IMR-90 (cell line): ENCODE data around the gene FOXO4. TPM values are rescaled to one million over a fixed set of nuclear protein-coding genes. Genes with fewer than 3 reads are reported as not detected.

ENCODE experiments used
- ATAC-seq: fragments of 200-7000 bp; cut with Tn5 transposase; 2 replicates; pipeline ENCODE4 v1.9.1; 2020; ENCODE audit warnings: low read depth, mild to moderate bottlenecking, moderate library complexity
- BruUV-seq: library from RNA; stranded (reverse); fragments of 400-500 nt; replicated peaks from 2 replicates; lab custom pipeline; 2021; lab: Mats Ljungman, UMichigan
- CTCF ChIA-PET: fragments of 300-600 bp; formaldehyde crosslinking; extraction: SDS; loops from one replicate; lab custom pipeline; 2021; ENCODE audit warnings: antibody characterized with exemption; lab: Yijun Ruan, JAX
- POLR2A ChIA-PET: fragments of 300-600 bp; sonication (Branson Sonifier 250); formaldehyde crosslinking; loops from one replicate; lab custom pipeline; 2022; ENCODE audit warnings: antibody characterized with exemption; ENCODE audit not compliant: unreplicated experiment; lab: Charles Lee
- DNase-seq: peaks from one replicate; pipeline ENCODE4 v3.0.0; 2013
- H2AFZ ChIP-seq: replicated peaks from 2 replicates; pipeline ENCODE3; 2013; ENCODE audit warnings: low read length, mild to moderate bottlenecking; ENCODE audit not compliant: poor library complexity
- H2AK5ac ChIP-seq: 2 replicates; pipeline ENCODE4 v1.6.1; 2013; ENCODE audit warnings: low read depth, low read length, inconsistent platforms
- H2AK9ac ChIP-seq: replicated peaks from 2 replicates; pipeline ENCODE3; 2013; ENCODE audit warnings: mild to moderate bottlenecking, low read depth, low read length, moderate library complexity; ENCODE audit not compliant: poor library complexity
- H2BK120ac ChIP-seq: 2 replicates; pipeline ENCODE4 v1.6.1; 2013; ENCODE audit warnings: low read depth, low read length, inconsistent platforms
- H2BK15ac ChIP-seq: 3 replicates; pipeline ENCODE4 v1.6.1; 2013; ENCODE audit warnings: low read depth, low read length, inconsistent platforms
- H2BK20ac ChIP-seq: 2 replicates; pipeline ENCODE4 v1.6.1; 2013; ENCODE audit warnings: low read depth, mild to moderate bottlenecking, inconsistent platforms, low read length, moderate library complexity
- H2BK5ac ChIP-seq: 2 replicates; pipeline ENCODE4 v1.6.1; 2013; ENCODE audit warnings: mild to moderate bottlenecking, low read depth, low read length, inconsistent platforms; ENCODE audit not compliant: poor library complexity, severe bottlenecking
- H3K14ac ChIP-seq: replicated peaks from 2 replicates; pipeline ENCODE4 v1.6.1; 2013; ENCODE audit warnings: low read depth, low read length, inconsistent platforms
- H3K18ac ChIP-seq: 2 replicates; pipeline ENCODE4 v1.6.1; 2013; ENCODE audit warnings: low read depth, low read length, control low read depth
- H3K23ac ChIP-seq: 2 replicates; pipeline ENCODE4 v1.6.1; 2013; ENCODE audit warnings: low read depth, low read length, inconsistent platforms
- H3K27ac ChIP-seq: 2 replicates; pipeline ENCODE4 v1.5.1; 2013; ENCODE audit warnings: mild to moderate bottlenecking, control low read depth, low read length; ENCODE audit not compliant: insufficient read depth
- H3K27me3 ChIP-seq: 2 replicates; pipeline ENCODE4 v1.6.1; 2013; ENCODE audit warnings: low read length; ENCODE audit not compliant: control insufficient read depth, insufficient read depth
- H3K36me3 ChIP-seq: 2 replicates; pipeline ENCODE4 v1.6.1; 2013; ENCODE audit warnings: low read length, mixed read lengths; ENCODE audit not compliant: control insufficient read depth, insufficient read depth
- H3K4ac ChIP-seq: 2 replicates; pipeline ENCODE4 v1.6.1; 2013; ENCODE audit warnings: low read depth, low read length, inconsistent platforms
- H3K4me1 ChIP-seq: 2 replicates; pipeline ENCODE4 v1.6.1; 2013; ENCODE audit warnings: low read length, mixed read lengths; ENCODE audit not compliant: control insufficient read depth, insufficient read depth
- H3K4me2 ChIP-seq: 2 replicates; pipeline ENCODE4 v1.6.1; 2013; ENCODE audit warnings: low read depth, mild to moderate bottlenecking, control low read depth, low read length, moderate library complexity
- H3K4me3 ChIP-seq: 2 replicates; pipeline ENCODE4 v1.5.1; 2013; ENCODE audit warnings: low read depth, mild to moderate bottlenecking, control low read depth, low read length, moderate library complexity; ENCODE audit not compliant: insufficient read depth
- H3K56ac ChIP-seq: 2 replicates; pipeline ENCODE4 v1.6.1; 2013; ENCODE audit warnings: low read length, inconsistent platforms; ENCODE audit not compliant: insufficient read depth; ENCODE audit errors: extremely low read depth
- H3K79me1 ChIP-seq, 2 experiments: 2 replicates each; pipeline ENCODE4 v1.6.1; 2013; ENCODE audit warnings: low read length in 2 of 2, inconsistent platforms in 1 of 2, low read depth in 1 of 2
- H3K9ac ChIP-seq: 2 replicates; pipeline ENCODE4 v1.6.1; 2013; ENCODE audit warnings: low read depth, low read length, control low read depth
- H3K9me1 ChIP-seq: 2 replicates; pipeline ENCODE4 v1.6.1; 2013; ENCODE audit warnings: low read length, inconsistent platforms; ENCODE audit not compliant: insufficient read depth
- H3K9me3 ChIP-seq: 2 replicates; pipeline ENCODE4 v1.6.1; 2013; ENCODE audit warnings: low read length; ENCODE audit not compliant: control insufficient read depth, insufficient read depth
- H4K20me1 ChIP-seq: 2 replicates; pipeline ENCODE4 v1.6.1; 2013; ENCODE audit warnings: low read length, inconsistent platforms; ENCODE audit not compliant: insufficient read depth
- H4K5ac ChIP-seq: 2 replicates; pipeline ENCODE4 v1.6.1; 2013; ENCODE audit warnings: mild to moderate bottlenecking, low read depth, low read length, control low read depth
- H4K8ac ChIP-seq, 2 experiments: 2 replicates each; pipeline ENCODE4 v1.6.1; 2013; ENCODE audit warnings: low read depth in 2 of 2, low read length in 2 of 2, control low read depth in 1 of 2, inconsistent platforms in 1 of 2
- H4K91ac ChIP-seq: 2 replicates; pipeline ENCODE4 v1.6.1; 2013; ENCODE audit warnings: low read depth, low read length, inconsistent platforms; ENCODE audit not compliant: insufficient read depth
- FOS ChIP-seq: fragments of 150-350 bp; IDR thresholded peaks from 2 replicates; pipeline ENCODE4 v1.6.1; 2016; ENCODE audit warnings: low read depth, low read length
- MAZ ChIP-seq: IDR thresholded peaks from 2 replicates; pipeline ENCODE4 v1.6.1; 2012; ENCODE audit warnings: low read depth, mild to moderate bottlenecking, low read length, improper control_type of control experiment, moderate library complexity, borderline replicate concordance
- NFE2L2 ChIP-seq: fragments of 150-350 bp; IDR thresholded peaks from 2 replicates; pipeline ENCODE4 v1.6.1; 2016; ENCODE audit warnings: low read depth, mild to moderate bottlenecking, low read length
- POLR2A ChIP-seq: IDR thresholded peaks from 2 replicates; pipeline ENCODE4 v1.6.1; 2012; ENCODE audit warnings: mild to moderate bottlenecking, low read depth, low read length
- WGBS, 2 experiments: methylation state at CpG; one replicate each; pipeline versions ENCODE4 v1.1.5 to v1.1.7; 2013; ENCODE audit warnings: missing lambda C conversion rate in 2 of 2; ENCODE audit not compliant: insufficient read length in 1 of 2; ENCODE audit errors: extremely low coverage in 2 of 2; 5-methylcytosine and 5-hydroxymethylcytosine counted together
- dilution Hi-C: fragments of 300-500 bp; cut with HindIII; formaldehyde crosslinking; loops from one replicate; pipeline ENCODE4 v1.14.3; 2018; ENCODE audit warnings: low sequenced_read_pairs; ENCODE audit not compliant: unreplicated experiment
- in situ Hi-C: fragments of 300-500 bp; cut with MboI; formaldehyde crosslinking; loops from 3 replicates; pipeline ENCODE4 v1.14.3; 2019; ENCODE audit warnings: low sequenced_read_pairs, inconsistent platforms, mixed read lengths
- intact Hi-C: fragments of 100-400 bp; cut with micrococcal nuclease; formaldehyde crosslinking; loops from 2 replicates; pipeline ENCODE4 v1.10.0; 2022
- polyA plus RNA-seq, 3 experiments: library from polyadenylated mRNA; depleted of rRNA; stranded (reverse); fragments of >200 nt; gene quantifications; 2 replicates each; pipeline ENCODE4 v1.2.3, GENCODE V29; 2012; ENCODE audit warnings: low replicate concordance in 1 of 3
- total RNA-seq: library from RNA; depleted of rRNA; stranded (reverse); fragments of >200 nt; gene quantifications from 2 replicates; pipeline ENCODE4 v1.2.3, GENCODE V29; 2012

Gene FOXO4
- total and polyA plus RNA-seq, 2 of the 4 experiments (the other 2 are of a cell fraction): 2.0 to 2.6 TPM

GRCh38 chrX:71118032-71118984 is 22.7 kb downstream of the FOXO4 start, which contains the start of gene MED12:
Gene MED12, plus strand, starts transcription at chrX:71118596. Its CDS starts 159 bp downstream, at chrX:71118755.
- no peaks in the 10 kb centered on the region for H4K20me1 ChIP-seq
- peaks cover 25% of the 10 kb centered on the region for H3K36me3 ChIP-seq
- H3K18ac ChIP-seq: peak within 1 kb of the TSS; percentile 33; the same call in 1 of the 2 replicates
- POLR2A ChIA-PET: no interaction called here
- no peak for TF ChIP-seq FOS
- 0 out of 2 replicates have a peak, but pooled peaks have one; percentile 15 for TF ChIP-seq POLR2A
- TF ChIP-seq NFE2L2: no peak
- peak; percentile 68; the same call in 1 of the 2 replicates for TF ChIP-seq MAZ
- in situ Hi-C loops: no loop called here
- H3K4me3 ChIP-seq: peak within 1 kb of the TSS; percentile 71
- H3K9ac ChIP-seq: peak within 1 kb of the TSS; percentile 91
- peak; percentile 99 for ATAC-seq
- peak within 1 kb of the TSS; percentile 40 for H3K56ac ChIP-seq
- 19% methylated on average over 7 of the region's 56 CpGs; no CpG with 5 or more reads in 1 of the 2 experiments for WGBS, 2 experiments
- peaks cover 0 to 13% of the 10 kb centered on the region in 2 experiments; a peak in 2 of 4 replicates for H3K79me1 ChIP-seq
- intact Hi-C loops: no loop called here
- no peak within 1 kb of the TSS for H2BK120ac ChIP-seq
- no peak within 1 kb of the TSS for H2BK15ac ChIP-seq
- peak within 1 kb of the TSS; percentile 83 for H3K14ac ChIP-seq
- H2BK5ac ChIP-seq: peak within 1 kb of the TSS; percentile 25
- H4K91ac ChIP-seq: peak within 1 kb of the TSS; percentile 53
- H2AK9ac ChIP-seq: peak within 1 kb of the TSS; percentile 89
- peak within 1 kb of the TSS; percentile 7 to 76; a peak in 1 of 4 replicates for H4K8ac ChIP-seq
- H3K4me2 ChIP-seq: peak within 1 kb of the TSS; percentile 85
- CTCF ChIA-PET: no interaction called here
- peak; percentile 75 for DNase-seq
- no peaks in the 10 kb centered on the region; the same call in 1 of the 2 replicates for H3K4me1 ChIP-seq
- peak within 1 kb of the TSS; percentile 66 for H2AK5ac ChIP-seq
- dilution Hi-C loops: no loop called here
- peaks cover 5% of the 10 kb centered on the region for H3K27me3 ChIP-seq
- no peak within 1 kb of the TSS; the same call in 1 of the 2 replicates for H4K5ac ChIP-seq
- peak within 1 kb of the TSS; percentile 85 for H3K27ac ChIP-seq
- H3K23ac ChIP-seq: peak within 1 kb of the TSS; percentile 68
- no peak within 1 kb of the TSS for H2BK20ac ChIP-seq
- peaks cover 7% of the 10 kb centered on the region for H3K9me1 ChIP-seq
- peak within 1 kb of the TSS; percentile 92 for H2AFZ ChIP-seq
- no peaks in the 10 kb centered on the region for H3K9me3 ChIP-seq
- BruUV-seq: no TSS peak
- H3K4ac ChIP-seq: peak within 1 kb of the TSS; percentile 72
